Measurements from ENCODE around the gene LRRC37A2.
"Not testable (repeated sequence)": the region's sequence is repeated elsewhere in the genome, so short reads cannot be mapped to it uniquely, and the experiment has no call there.

Gene LRRC37A2

DNA sequence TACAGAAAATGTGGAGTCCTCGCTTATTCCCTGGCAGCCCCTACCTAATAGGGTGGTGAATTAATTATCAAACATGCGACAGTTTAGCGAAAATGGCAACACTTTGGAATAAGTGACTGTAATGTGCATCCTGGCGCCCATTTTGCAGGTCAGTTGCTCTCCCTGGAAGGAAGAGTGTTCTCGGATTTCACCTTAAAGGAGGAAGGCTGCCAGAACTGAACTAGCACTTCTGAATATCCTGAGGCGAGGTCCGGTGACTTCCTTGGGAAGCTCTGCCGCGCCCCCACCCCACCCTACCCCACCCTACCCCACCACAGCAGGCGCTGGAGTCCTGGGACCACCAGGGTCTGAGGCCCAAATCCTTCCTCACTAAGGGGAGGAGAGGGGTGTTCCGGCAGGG is at the start of gene LRRC37A2:
Gene LRRC37A2 (plus strand): TSS at position 301 of the 400 bp plus-strand sequence. CDS start 245 bp downstream, outside the sequence.
- not testable (repeated sequence) for DNase-seq (ENCODE audit: low read depth)

DNA sequence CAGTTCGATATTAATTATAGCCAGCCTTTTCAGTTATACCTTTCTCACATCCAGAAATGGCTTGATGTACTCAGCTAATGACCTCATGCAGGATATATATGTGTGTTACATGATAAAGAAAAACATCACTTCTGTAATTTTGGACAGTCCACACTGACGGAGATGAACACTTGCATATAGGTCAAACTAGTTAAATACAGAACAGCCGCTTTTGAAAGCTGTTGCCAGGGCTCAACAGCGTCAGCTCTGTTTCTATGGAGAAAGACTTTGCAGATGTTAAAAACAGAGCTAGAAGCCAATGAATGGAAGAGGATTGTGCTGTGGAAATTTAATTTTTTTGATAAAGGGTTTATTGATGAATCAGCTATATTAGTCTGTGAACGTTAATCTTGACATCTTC is 44.6 kb upstream of the LRRC37A2 start:
- DNase-seq (ENCODE audit: low read depth): not testable (repeated sequence)

DNA sequence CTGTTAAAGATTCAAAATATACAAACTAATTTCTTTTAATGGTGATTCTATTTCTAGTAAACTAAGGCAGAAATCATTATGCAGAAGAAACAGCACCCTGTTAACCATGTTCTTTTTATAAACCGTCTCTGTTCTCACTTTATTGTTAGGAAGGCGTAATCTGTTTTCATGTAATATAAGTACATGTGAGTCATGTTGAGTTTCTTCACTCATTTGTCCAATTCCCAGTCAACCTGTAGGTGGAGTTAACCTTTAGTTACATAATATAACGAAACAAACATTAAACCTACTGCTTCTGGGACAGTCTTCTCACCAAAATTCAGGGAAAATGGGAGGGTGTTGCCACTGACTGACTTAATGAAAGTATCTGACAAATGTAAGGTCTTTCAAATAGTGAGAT is 37.8 kb upstream of the LRRC37A2 start:
- not testable (repeated sequence) for DNase-seq (ENCODE audit: low read depth)

DNA sequence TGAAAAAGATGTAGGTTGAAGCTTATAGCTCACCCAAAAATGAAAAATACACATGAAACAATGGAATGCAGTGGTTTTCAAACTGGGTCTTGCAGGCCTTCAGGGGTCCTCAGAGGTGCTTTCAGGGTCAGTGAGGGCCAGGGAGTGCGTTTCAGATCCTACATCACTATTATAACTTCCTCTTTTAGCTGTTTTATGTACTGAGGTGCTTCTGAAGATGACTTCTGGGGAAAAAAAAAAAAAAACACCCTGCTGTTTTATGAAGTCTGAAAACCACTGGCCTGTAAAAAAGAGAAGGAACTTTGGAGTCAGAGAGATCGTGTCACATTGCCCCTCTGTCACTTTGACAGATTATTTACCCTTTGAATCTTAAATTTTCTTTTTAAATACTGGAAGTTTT is 36.7 kb upstream of the LRRC37A2 start:
- not testable (repeated sequence) for DNase-seq (ENCODE audit: low read depth)

- DNase-seq (ENCODE audit: low read depth): not testable (repeated sequence)
Measured at GRCh38 chr17:46478823-46479222, 33.4 kb upstream of the LRRC37A2 start.

GRCh38 chr17:46481310-46481709 is 31.0 kb upstream of the LRRC37A2 start:
- not testable (repeated sequence) for DNase-seq (ENCODE audit: low read depth)

- not testable (repeated sequence) for DNase-seq (ENCODE audit: low read depth)
Measured at GRCh38 chr17:46492021-46492420, 20.2 kb upstream of the LRRC37A2 start.

DNA sequence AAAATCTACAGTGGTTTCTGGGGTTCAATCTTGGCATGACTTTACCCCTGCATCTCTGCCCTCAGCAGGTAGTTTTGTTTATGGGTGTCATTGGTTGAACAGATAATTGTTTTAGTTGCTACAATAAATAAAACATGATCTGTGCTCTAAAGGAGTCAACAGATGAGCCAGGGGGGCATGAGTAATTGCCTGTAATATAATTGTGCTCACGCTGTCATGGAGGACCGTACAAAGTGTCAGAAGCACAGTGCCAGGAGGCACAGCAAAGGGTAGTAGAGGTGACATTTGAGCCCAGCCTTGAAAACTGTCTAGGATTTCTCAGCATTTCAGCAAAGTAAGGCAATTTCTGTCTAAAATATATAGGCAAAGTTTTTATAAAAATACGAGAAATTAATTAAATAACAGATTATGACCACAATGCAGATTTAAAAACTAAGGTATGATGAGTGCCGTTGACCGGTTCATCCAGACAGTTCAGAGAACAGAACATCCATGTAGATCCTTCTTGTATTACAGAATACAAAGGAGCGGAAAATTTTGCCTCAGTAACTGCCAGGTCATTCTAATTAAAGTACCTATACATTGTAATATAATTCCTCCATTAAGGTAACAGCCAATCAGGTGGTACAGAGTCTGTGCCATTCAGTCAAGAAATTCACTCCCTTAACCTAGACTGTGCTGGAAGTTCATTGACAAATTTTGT is 12.7 kb upstream of the LRRC37A2 start:
- DNase-seq (ENCODE audit: low read depth): not testable (repeated sequence)

- DNase-seq (ENCODE audit: low read depth): not testable (repeated sequence)
Measured at GRCh38 chr17:46505896-46506295, 6.4 kb upstream of the LRRC37A2 start.

DNA sequence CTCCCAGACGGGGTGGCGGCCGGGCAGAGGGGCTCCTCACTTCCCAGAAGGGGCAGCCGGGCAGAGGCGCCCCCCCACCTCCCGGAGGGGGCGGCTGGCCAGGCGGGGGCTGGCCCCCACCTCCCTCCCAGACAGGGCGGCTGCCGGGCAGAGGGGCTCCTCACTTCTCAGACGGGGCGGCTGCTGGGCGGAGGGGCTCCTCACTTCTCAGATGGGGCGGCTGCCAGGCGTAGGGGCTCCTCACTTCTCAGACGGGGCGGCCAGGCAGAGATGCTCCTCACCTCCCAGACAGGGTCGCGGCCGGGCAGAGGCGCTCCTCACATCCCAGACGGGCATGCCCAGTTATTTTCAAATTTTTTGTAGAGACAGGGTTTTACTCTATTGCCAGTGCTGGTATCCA is 22.4 kb downstream of the LRRC37A2 start:
- not testable (repeated sequence) for DNase-seq (ENCODE audit: low read depth)

GRCh38 chr17:46548607-46549006 is 36.3 kb downstream of the LRRC37A2 start:
- not testable (repeated sequence) for DNase-seq (ENCODE audit: low read depth)

DNA sequence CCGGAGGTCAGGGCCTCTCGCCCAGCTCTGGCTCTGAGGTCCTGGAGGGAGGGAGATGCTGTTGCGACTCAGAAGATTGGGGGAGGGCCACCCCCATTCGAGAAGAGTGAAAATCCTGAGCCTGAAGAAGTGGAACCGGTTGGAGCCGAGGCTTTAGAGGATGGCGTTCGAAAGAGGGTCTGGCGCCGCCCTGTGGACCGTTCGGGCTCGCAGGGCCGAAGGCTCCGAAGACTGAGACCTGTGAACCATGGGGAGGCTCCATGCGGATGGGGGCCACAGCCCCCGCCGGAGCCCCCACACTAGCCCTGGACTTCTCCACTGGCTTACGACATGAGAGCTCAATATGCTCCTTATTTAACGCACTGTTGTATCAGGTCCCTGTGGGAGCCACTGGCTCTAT is 46.9 kb downstream of the LRRC37A2 start:
- not testable (repeated sequence) for DNase-seq (ENCODE audit: low read depth)

- not testable (repeated sequence) for DNase-seq (ENCODE audit: low read depth)
Measured at GRCh38 chr17:46560048-46560447, 47.8 kb downstream of the LRRC37A2 start.

DNA sequence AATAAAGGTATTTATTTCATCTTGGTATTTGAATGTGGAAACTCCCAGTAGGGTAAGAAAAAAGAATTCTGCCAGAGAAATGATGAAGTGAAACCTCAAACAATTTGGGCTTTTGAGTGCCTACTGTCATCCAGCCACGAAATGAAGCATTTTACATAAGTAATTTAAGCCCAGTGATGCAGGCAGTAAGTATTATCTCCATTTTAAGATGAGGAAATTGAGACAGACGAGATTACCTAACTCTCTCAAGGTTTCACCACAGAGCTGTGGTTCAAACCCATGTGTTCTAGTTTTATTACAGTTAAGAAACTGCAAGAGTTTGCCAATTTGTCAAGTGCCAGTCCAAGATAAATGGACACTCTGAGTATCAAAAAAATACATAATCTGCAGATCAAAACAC is 54.0 kb downstream of the LRRC37A2 start:
- DNase-seq (ENCODE audit: low read depth): not testable (repeated sequence)

- not testable (repeated sequence) for DNase-seq (ENCODE audit: low read depth)
Measured at GRCh38 chr17:46566980-46567379, 54.7 kb downstream of the LRRC37A2 start.

DNA sequence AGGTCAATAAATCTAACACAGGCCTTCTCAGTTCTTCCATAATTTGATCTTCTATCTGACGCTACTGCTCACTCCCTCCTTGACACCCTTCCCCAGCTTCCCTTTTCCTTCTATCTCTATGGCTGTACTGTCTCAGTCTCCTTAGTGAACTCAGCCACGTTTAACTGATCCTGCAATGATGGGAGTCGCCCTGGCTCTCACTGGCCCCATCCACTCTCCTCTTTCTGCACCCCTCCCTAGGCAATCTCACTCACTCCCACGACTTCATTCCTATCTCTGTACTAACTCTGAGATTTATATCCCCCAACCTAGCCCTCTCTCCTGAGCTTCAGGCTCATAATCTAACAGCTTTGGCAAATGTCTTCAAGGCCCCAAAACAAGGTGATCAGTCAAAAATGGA is 59.5 kb downstream of the LRRC37A2 start:
- not testable (repeated sequence) for DNase-seq (ENCODE audit: low read depth)

GRCh38 chr17:46579083-46580075 is 67.1 kb downstream of the LRRC37A2 start, which contains the start of gene ARL17A:
TSS of gene ARL17A (minus strand) at chr17:46579691. CDS start at chr17:46576322, 3,369 bp downstream.
- DNase-seq (ENCODE audit: low read depth): not testable (repeated sequence)

DNA sequence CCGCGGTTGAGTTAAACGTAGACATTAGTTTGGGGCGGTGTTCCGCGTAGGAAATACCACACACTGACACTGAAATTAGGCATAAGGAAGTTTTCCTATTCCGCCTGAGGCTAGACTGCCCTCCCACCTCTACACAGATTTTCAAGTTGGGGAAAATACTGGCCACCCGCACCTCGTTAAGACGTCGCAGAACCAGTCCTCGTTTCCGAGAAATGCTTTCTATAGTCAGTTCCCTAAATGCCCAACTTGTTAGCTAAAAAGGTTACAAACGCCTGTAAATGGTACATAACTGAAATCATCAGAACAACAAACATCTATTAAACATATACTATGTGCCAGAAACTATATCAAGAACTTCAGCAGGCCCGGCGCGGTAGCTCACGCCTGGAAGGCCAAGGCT is 67.8 kb downstream of the LRRC37A2 start:
- DNase-seq (ENCODE audit: low read depth): not testable (repeated sequence)

GRCh38 chr17:46585444-46585843 is 73.2 kb downstream of the LRRC37A2 start:
- not testable (repeated sequence) for DNase-seq (ENCODE audit: low read depth)

- not testable (repeated sequence) for DNase-seq (ENCODE audit: low read depth)
Measured at GRCh38 chr17:46590157-46591146, 78.2 kb downstream of the LRRC37A2 start, which contains the start of gene NSF. TSS of gene NSF (plus strand) at chr17:46590669. CDS start at chr17:46590776, 107 bp downstream.

DNA sequence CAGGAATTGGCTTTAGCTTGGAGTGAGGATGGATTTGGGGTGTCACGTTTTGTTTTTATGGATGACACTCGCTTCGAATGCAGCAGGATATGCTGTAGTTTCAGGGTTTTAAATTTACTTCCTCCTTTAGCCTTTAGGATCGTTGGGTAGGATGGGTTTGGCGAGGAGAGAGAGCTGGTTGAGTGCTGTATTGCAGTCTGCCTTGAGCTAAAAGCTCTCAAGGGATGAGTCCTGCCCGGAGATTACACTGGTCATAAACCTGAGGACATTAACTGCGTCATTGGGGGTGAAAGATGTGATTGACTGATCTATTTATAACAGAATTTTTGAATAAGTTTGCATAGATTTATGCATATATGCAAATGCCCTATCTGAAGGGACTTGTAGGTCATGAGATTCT is 79.1 kb downstream of the LRRC37A2 start:
- not testable (repeated sequence) for DNase-seq (ENCODE audit: low read depth)
